Measurements from ENCODE around the gene MAN2C1. TPM values are rescaled to one million over a fixed set of nuclear protein-coding genes. Genes with fewer than 3 reads are reported as not detected.
"Not testable (repeated sequence)": the region's sequence is repeated elsewhere in the genome, so short reads cannot be mapped to it uniquely, and the experiment has no call there.

MAN2C1 gene
- total and polyA plus RNA-seq, 2 donors (not counting 1 experiment from before 2014, with no cell fraction given), result 186 to 229 TPM

DNA sequence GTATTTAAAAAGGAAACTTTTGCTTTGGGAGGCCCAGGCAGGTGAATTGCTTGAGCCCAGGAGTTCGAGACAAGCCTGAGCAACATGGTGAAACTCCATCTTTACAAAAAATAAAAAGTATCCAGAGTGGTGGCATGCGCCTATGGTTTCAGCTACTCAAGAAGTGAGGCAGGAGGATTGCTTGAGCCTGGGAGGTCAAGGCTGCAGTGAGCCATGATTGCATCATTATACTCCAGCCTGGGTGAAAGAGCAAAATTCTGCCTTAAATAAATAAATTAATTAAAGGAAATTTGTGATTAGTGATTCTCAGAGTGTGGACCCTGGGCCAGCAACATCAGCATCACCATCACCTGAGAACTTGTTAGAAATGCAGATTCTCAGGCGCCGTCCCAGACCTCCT, 42.5 kb downstream of the MAN2C1 start:
- Histone ChIP-seq H3K4me3 (ENCODE audit: control extremely low read depth in 1 of 5, extremely low read depth in 1 of 5, insufficient read depth in 1 of 5, low read depth in 2 of 5, low read length in 4 of 5) (no peak overlapping the region), H4K20me1 (ENCODE audit: control insufficient read depth, insufficient read depth, low read length, poor library complexity, severe bottlenecking) (no peaks in the 10 kb centered on the region), H3K9ac (ENCODE audit: low read length) (no peak overlapping the region), H3K79me2 (ENCODE audit: control insufficient read depth, insufficient read depth, low read length) (no peaks in the 10 kb centered on the region), H3K27me3 (replicated peaks in 1 of 4; ENCODE audit: control extremely low read depth in 1 of 4, control insufficient read depth in 3 of 4, insufficient read depth in 4 of 4, low read length in 3 of 4) (peaks cover 0 to 2% (median 0%) of the 10 kb centered on the region in 4 experiments), H2AFZ (ENCODE audit: insufficient read depth, low read depth, low read length, poor library complexity, severe bottlenecking) (no peak overlapping the region), H3K27ac (ENCODE audit: low read length in 2 of 2) (no peak overlapping the region), H3K9me3 (ENCODE audit: control extremely low read depth in 1 of 3, control insufficient read depth in 2 of 3, insufficient read depth in 1 of 3, low read length in 2 of 3) (no peaks in the 10 kb centered on the region), H3K4me2 (replicated peaks; ENCODE audit: low read depth, low read length, poor library complexity, severe bottlenecking) (no peak overlapping the region), H3K4me1 (ENCODE audit: control insufficient read depth in 2 of 2, insufficient read depth in 2 of 2, low read length in 2 of 2) (no peaks in the 10 kb centered on the region), H3K36me3 (replicated peaks in 1 of 2; ENCODE audit: control extremely low read depth in 1 of 2, control insufficient read depth in 1 of 2, extremely low read depth in 1 of 2, insufficient read depth in 2 of 2, low read length in 1 of 2) (no peaks in the 10 kb centered on the region)
- ChIA-PET POLR2A (no interaction called here), CTCF (no interaction called here)
- no peak for DNase-seq
- Mint-ChIP-seq H3K27ac (no peak overlapping the region), H3K27me3 (peaks cover 15% of the 10 kb centered on the region), H3K4me3 (no peak overlapping the region), H3K9me3 (ENCODE audit: insufficient read depth) (no peaks in the 10 kb centered on the region), H3K4me1 (peaks cover 2% of the 10 kb centered on the region)
- WGBS (ENCODE audit: insufficient coverage), result no CpG with 5 or more reads among the region's 4 CpGs
- no peak for ATAC-seq (ENCODE audit: low read depth)
- TF ChIP-seq, protein P1, sequence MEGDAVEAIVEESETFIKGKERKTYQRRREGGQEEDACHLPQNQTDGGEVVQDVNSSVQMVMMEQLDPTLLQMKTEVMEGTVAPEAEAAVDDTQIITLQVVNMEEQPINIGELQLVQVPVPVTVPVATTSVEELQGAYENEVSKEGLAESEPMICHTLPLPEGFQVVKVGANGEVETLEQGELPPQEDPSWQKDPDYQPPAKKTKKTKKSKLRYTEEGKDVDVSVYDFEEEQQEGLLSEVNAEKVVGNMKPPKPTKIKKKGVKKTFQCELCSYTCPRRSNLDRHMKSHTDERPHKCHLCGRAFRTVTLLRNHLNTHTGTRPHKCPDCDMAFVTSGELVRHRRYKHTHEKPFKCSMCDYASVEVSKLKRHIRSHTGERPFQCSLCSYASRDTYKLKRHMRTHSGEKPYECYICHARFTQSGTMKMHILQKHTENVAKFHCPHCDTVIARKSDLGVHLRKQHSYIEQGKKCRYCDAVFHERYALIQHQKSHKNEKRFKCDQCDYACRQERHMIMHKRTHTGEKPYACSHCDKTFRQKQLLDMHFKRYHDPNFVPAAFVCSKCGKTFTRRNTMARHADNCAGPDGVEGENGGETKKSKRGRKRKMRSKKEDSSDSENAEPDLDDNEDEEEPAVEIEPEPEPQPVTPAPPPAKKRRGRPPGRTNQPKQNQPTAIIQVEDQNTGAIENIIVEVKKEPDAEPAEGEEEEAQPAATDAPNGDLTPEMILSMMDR (IDR thresholded peaks at IDR 0.05), result no peak
- TF ChIP-seq EZH2 (IDR thresholded peaks at IDR 0.05; ENCODE audit: borderline replicate concordance, insufficient read depth, low read depth, low read length, poor library complexity, severe bottlenecking), result no peak
- intact Hi-C loops (cut with micrococcal nuclease), result no loop called here

DNA sequence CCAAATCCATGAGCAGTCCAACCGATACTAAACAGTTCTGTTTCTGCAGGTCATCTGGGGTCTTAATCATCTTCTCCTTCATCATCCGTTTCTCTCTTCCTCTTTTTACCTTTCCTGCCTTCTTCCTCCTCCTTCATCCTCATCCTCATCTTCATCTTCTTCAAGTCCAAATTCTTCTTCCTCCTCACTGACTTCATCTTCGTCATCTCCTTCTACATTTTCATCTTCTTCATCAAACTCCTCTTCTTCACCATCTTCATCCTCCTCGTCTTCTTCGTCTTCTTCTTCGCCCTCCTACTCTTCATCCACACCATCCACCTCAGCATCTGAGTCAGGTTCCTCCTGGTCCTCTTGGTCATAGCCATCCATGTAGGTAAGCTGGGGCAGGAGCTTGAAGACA, 46.7 kb downstream of the MAN2C1 start:
- no peak overlapping the region for H3K27ac Mint-ChIP-seq
- intact Hi-C loops (cut with micrococcal nuclease), result no loop called here

GRCh38 chr15:75319231-75319897, 49.0 kb downstream of the MAN2C1 start:
- H3K4me2 ChIP-seq (replicated peaks; ENCODE audit: low read depth, low read length, poor library complexity, severe bottlenecking); H3K9me3 ChIP-seq (ENCODE audit: control extremely low read depth in 1 of 3, control insufficient read depth in 2 of 3, insufficient read depth in 1 of 3, low read length in 2 of 3); H3K79me2 ChIP-seq (ENCODE audit: control insufficient read depth, insufficient read depth, low read length); H3K27me3 ChIP-seq (replicated peaks in 1 of 4; ENCODE audit: control extremely low read depth in 1 of 4, control insufficient read depth in 3 of 4, insufficient read depth in 4 of 4, low read length in 3 of 4); H3K4me3 Mint-ChIP-seq; H3K9ac ChIP-seq (ENCODE audit: low read length); ATAC-seq (ENCODE audit: low read depth); H3K27ac ChIP-seq (ENCODE audit: low read length in 2 of 2); H3K36me3 ChIP-seq (replicated peaks in 1 of 2; ENCODE audit: control extremely low read depth in 1 of 2, control insufficient read depth in 1 of 2, extremely low read depth in 1 of 2, insufficient read depth in 2 of 2, low read length in 1 of 2); DNase-seq; H2AFZ ChIP-seq (ENCODE audit: insufficient read depth, low read depth, low read length, poor library complexity, severe bottlenecking); POLR2A ChIA-PET; CTCF ChIA-PET; H3K4me1 Mint-ChIP-seq; H4K20me1 ChIP-seq (ENCODE audit: control insufficient read depth, insufficient read depth, low read length, poor library complexity, severe bottlenecking); H3K4me1 ChIP-seq (ENCODE audit: control insufficient read depth in 2 of 2, insufficient read depth in 2 of 2, low read length in 2 of 2); intact Hi-C loops (cut with micrococcal nuclease); H3K27ac Mint-ChIP-seq; H3K9me3 Mint-ChIP-seq (ENCODE audit: insufficient read depth); H3K4me3 ChIP-seq (ENCODE audit: control extremely low read depth in 1 of 5, extremely low read depth in 1 of 5, insufficient read depth in 1 of 5, low read depth in 2 of 5, low read length in 4 of 5): not testable (repeated sequence)
- peaks cover 15% of the 10 kb centered on the region for H3K27me3 Mint-ChIP-seq
- WGBS (ENCODE audit: insufficient coverage), result 91% methylated on average over 4 of the region's 5 CpGs

More for the DNA sequence above, 46.7 kb downstream of the MAN2C1 start:
- peaks cover 12% of the 10 kb centered on the region for H3K27me3 Mint-ChIP-seq
- Histone ChIP-seq H3K36me3 (replicated peaks in 1 of 2; ENCODE audit: control extremely low read depth in 1 of 2, control insufficient read depth in 1 of 2, extremely low read depth in 1 of 2, insufficient read depth in 2 of 2, low read length in 1 of 2) (no peaks in the 10 kb centered on the region), H3K4me2 (replicated peaks; ENCODE audit: low read depth, low read length, poor library complexity, severe bottlenecking) (no peak overlapping the region), H2AFZ (ENCODE audit: insufficient read depth, low read depth, low read length, poor library complexity, severe bottlenecking) (no peak overlapping the region), H3K79me2 (ENCODE audit: control insufficient read depth, insufficient read depth, low read length) (no peaks in the 10 kb centered on the region), H3K4me3 (ENCODE audit: control extremely low read depth in 1 of 5, extremely low read depth in 1 of 5, insufficient read depth in 1 of 5, low read depth in 2 of 5, low read length in 4 of 5) (no peak overlapping the region), H3K27me3 (replicated peaks in 1 of 4; ENCODE audit: control extremely low read depth in 1 of 4, control insufficient read depth in 3 of 4, insufficient read depth in 4 of 4, low read length in 3 of 4) (no peaks in the 10 kb centered on the region), H3K9me3 (ENCODE audit: control extremely low read depth in 1 of 3, control insufficient read depth in 2 of 3, insufficient read depth in 1 of 3, low read length in 2 of 3) (no peaks in the 10 kb centered on the region), H3K9ac (ENCODE audit: low read length) (no peak overlapping the region), H3K27ac (ENCODE audit: low read length in 2 of 2) (no peak overlapping the region), H4K20me1 (ENCODE audit: control insufficient read depth, insufficient read depth, low read length, poor library complexity, severe bottlenecking) (no peaks in the 10 kb centered on the region), H3K4me1 (ENCODE audit: control insufficient read depth in 2 of 2, insufficient read depth in 2 of 2, low read length in 2 of 2) (no peaks in the 10 kb centered on the region)
- ATAC-seq (ENCODE audit: low read depth) (no peak), DNase-seq (no peak)
- H3K4me1 Mint-ChIP-seq, result peaks cover 2% of the 10 kb centered on the region
- no peaks in the 10 kb centered on the region for H3K9me3 Mint-ChIP-seq (ENCODE audit: insufficient read depth)
- TF ChIP-seq, protein P1 (IDR thresholded peaks at IDR 0.05), result no peak
- 87% methylated on average over 6 of the region's 6 CpGs for WGBS (ENCODE audit: insufficient coverage)
- no peak overlapping the region for H3K4me3 Mint-ChIP-seq
- ChIA-PET CTCF (no interaction called here), POLR2A (no interaction called here)

Data from B cell (primary cell).